ENCODE results near the gene EIF3L. TPM values are rescaled to one million over a fixed set of nuclear protein-coding genes. Genes with fewer than 3 reads are reported as not detected.

EIF3L gene
- total and polyA plus RNA-seq, 10 of the 15 experiments (the other 5 are each of a cell fraction or from before 2014, with no cell fraction given) = 294 to 1,037 (median 618) TPM

DNA sequence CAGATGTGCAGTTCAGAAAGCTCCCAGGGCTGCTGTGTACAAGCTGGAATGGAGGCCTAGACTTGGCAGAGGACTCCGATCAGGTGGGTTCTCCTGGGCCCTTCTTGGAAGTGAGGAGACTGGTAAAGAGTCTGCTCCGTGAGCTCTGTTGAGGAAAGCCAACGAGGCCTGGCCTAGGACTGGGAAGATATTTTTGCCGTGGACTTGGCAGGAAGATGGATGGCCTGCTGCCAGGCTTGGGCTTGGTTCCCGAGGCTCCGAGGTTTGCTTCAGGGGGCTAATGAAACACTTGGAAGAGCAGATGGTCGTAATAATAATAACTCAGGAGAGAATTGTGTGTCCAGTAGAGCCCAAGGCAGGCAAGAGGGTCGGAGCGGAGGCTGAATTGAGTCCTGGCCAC lies 22.2 kb upstream of the EIF3L start:
- H2AFZ ChIP-seq (ENCODE audit: control insufficient read depth, low read depth, low read length) = no peak overlapping the region
- ATAC-seq (no peak), FAIRE-seq (no peak), DNase-seq (ENCODE audit: low read depth, low spot score) (no peak)
- no peak for TF ChIP-seq ZNF24 (IDR thresholded peaks at IDR 0.05)
- TF ChIP-seq BMI1 (IDR thresholded peaks at IDR 0.05; ENCODE audit: borderline replicate concordance) = no peak
- TF ChIP-seq, protein P1, sequence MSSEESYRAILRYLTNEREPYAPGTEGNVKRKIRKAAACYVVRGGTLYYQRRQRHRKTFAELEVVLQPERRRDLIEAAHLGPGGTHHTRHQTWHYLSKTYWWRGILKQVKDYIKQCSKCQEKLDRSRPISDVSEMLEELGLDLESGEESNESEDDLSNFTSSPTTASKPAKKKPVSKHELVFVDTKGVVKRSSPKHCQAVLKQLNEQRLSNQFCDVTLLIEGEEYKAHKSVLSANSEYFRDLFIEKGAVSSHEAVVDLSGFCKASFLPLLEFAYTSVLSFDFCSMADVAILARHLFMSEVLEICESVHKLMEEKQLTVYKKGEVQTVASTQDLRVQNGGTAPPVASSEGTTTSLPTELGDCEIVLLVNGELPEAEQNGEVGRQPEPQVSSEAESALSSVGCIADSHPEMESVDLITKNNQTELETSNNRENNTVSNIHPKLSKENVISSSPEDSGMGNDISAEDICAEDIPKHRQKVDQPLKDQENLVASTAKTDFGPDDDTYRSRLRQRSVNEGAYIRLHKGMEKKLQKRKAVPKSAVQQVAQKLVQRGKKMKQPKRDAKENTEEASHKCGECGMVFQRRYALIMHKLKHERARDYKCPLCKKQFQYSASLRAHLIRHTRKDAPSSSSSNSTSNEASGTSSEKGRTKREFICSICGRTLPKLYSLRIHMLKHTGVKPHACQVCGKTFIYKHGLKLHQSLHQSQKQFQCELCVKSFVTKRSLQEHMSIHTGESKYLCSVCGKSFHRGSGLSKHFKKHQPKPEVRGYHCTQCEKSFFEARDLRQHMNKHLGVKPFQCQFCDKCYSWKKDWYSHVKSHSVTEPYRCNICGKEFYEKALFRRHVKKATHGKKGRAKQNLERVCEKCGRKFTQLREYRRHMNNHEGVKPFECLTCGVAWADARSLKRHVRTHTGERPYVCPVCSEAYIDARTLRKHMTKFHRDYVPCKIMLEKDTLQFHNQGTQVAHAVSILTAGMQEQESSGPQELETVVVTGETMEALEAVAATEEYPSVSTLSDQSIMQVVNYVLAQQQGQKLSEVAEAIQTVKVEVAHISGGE (CRISPR knock-in tag; IDR thresholded peaks at IDR 0.05) = no peak
- TF ChIP-seq NFYB (IDR thresholded peaks at IDR 0.05; ENCODE audit: insufficient read depth, low read depth, low read length) = no peak
- TF ChIP-seq BCL11A (IDR thresholded peaks at IDR 0.05; ENCODE audit: low read depth, low read length) = no peak
- TF ChIP-seq ZNF274 (IDR thresholded peaks at IDR 0.05; ENCODE audit: insufficient read depth, insufficient read length) = no peak
- TF ChIP-seq SRF (IDR thresholded peaks at IDR 0.05; ENCODE audit: low read depth in 2 of 2, low read length in 2 of 2) = no peak
- TF ChIP-seq FOS (IDR thresholded peaks at IDR 0.05; ENCODE audit: borderline replicate concordance, extremely low read depth, insufficient read length) = no peak
- TF ChIP-seq ZNF622 (IDR thresholded peaks at IDR 0.05) = no peak
- TF ChIP-seq ESRRA (IDR thresholded peaks at IDR 0.05; ENCODE audit: low read length) = no peak
- H4K20me1 ChIP-seq (ENCODE audit: control insufficient read depth, insufficient read depth) = no peaks in the 10 kb centered on the region
- H3K27me3 ChIP-seq (replicated peaks in 1 of 2; ENCODE audit: control insufficient read depth in 2 of 2, insufficient read depth in 2 of 2, low read length in 1 of 2) = no peaks in the 10 kb centered on the region
- RAD21 ChIA-PET (ENCODE audit: unreplicated experiment) = no interaction called here
- H3K4me1 ChIP-seq (ENCODE audit: control insufficient read depth, insufficient read depth, low read length) = no peaks in the 10 kb centered on the region
- CTCF ChIA-PET = interaction anchor here (0.7 kb wide), 1 partner anchor 271 kb away, joined by 3 read pairs; no protein-coding TSS in a partner anchor
- intact Hi-C loops (cut with micrococcal nuclease; ENCODE audit: unreplicated experiment) (no loop called here), in situ Hi-C loops (cut with MboI) (no loop called here)
- POLR2A ChIA-PET = no interaction called here
- H3K9ac ChIP-seq (ENCODE audit: control insufficient read depth, insufficient read depth, low read length) = no peak overlapping the region
- WGBS (ENCODE audit: insufficient coverage, insufficient replicate concordance, low lambda C conversion rate, missing lambda C conversion rate) = 91% methylated on average over 9 of the region's 9 CpGs
- no TSS peak for BruUV-seq (replicated peaks)
- H3K27ac ChIP-seq (ENCODE audit: control insufficient read depth, insufficient read depth) = no peak overlapping the region
- H3K4me3 ChIP-seq = no peak overlapping the region
- no peaks in the 10 kb centered on the region for H3K79me2 ChIP-seq (ENCODE audit: control insufficient read depth, insufficient read depth, low read length)
- SMC1A ChIA-PET (ENCODE audit: uncharacterized antibody, unreplicated experiment) = no interaction called here
- no peaks in the 10 kb centered on the region for H3K9me3 ChIP-seq (replicated peaks; ENCODE audit: control insufficient read depth, insufficient read depth, low read length)
- peaks cover 9 to 10% of the 10 kb centered on the region in 2 experiments; a peak in 3 of 4 replicates for H3K36me3 ChIP-seq (ENCODE audit: control insufficient read depth in 2 of 2, insufficient read depth in 2 of 2, low read length in 1 of 2)
- no peak overlapping the region for H3K4me2 ChIP-seq (ENCODE audit: control insufficient read depth, insufficient read depth)
